IPS-18a (cell line): ENCODE data around the gene NRXN3.

Source experiments
- H3K27ac ChIP-seq: one replicate; pipeline ENCODE4 v1.5.1; 2013; ENCODE audit warnings: low read length
- H3K27me3 ChIP-seq: one replicate; pipeline ENCODE4 v1.6.1; 2013; ENCODE audit warnings: mild to moderate bottlenecking, low read length; ENCODE audit not compliant: control insufficient read depth, insufficient read depth
- H3K36me3 ChIP-seq: one replicate; pipeline ENCODE4 v1.6.1; 2013; ENCODE audit warnings: low read depth, low read length; ENCODE audit not compliant: control insufficient read depth
- H3K4me1 ChIP-seq: one replicate; pipeline ENCODE4 v1.6.1; 2013; ENCODE audit warnings: low read depth, low read length; ENCODE audit not compliant: control insufficient read depth
- H3K4me3 ChIP-seq: one replicate; pipeline ENCODE4 v1.5.1; 2013; ENCODE audit warnings: low read length
- H3K9ac ChIP-seq: one replicate; pipeline ENCODE4 v1.6.1; 2013; ENCODE audit warnings: mild to moderate bottlenecking, low read length, moderate library complexity
- H3K9me3 ChIP-seq: one replicate; pipeline ENCODE4 v1.6.1; 2013; ENCODE audit warnings: low read depth, low read length; ENCODE audit not compliant: control insufficient read depth

Gene NRXN3

GRCh38 chr14:79044894-79045624 lies 874.9 kb downstream of the NRXN3 start:
- Histone ChIP-seq H3K27me3 (no peaks in the 10 kb centered on the region), H3K9me3 (no peaks in the 10 kb centered on the region), H3K9ac (no peak overlapping the region), H3K27ac (no peak overlapping the region), H3K4me3 (no peak overlapping the region), H3K36me3 (no peaks in the 10 kb centered on the region), H3K4me1 (peaks cover 13% of the 10 kb centered on the region)

- H3K27me3 ChIP-seq, result no peaks in the 10 kb centered on the region
- peaks cover 4% of the 10 kb centered on the region for H3K4me1 ChIP-seq
- H3K9me3 ChIP-seq, result no peaks in the 10 kb centered on the region
- no peak overlapping the region for H3K4me3 ChIP-seq
- no peaks in the 10 kb centered on the region for H3K36me3 ChIP-seq
- no peak overlapping the region for H3K9ac ChIP-seq
- no peak overlapping the region for H3K27ac ChIP-seq
Observed at GRCh38 chr14:79050787-79051727, 880.9 kb downstream of the NRXN3 start.

GRCh38 chr14:79051742-79052141 lies 881.6 kb downstream of the NRXN3 start:
- Histone ChIP-seq H3K27me3 (no peaks in the 10 kb centered on the region), H3K9ac (no peak overlapping the region), H3K4me1 (no peaks in the 10 kb centered on the region), H3K4me3 (no peak overlapping the region), H3K9me3 (no peaks in the 10 kb centered on the region), H3K27ac (no peak overlapping the region), H3K36me3 (no peaks in the 10 kb centered on the region)

- no peak overlapping the region for H3K4me3 ChIP-seq
- no peak overlapping the region for H3K27ac ChIP-seq
- no peaks in the 10 kb centered on the region for H3K4me1 ChIP-seq
- H3K36me3 ChIP-seq, result no peaks in the 10 kb centered on the region
- H3K9ac ChIP-seq, result no peak overlapping the region
- no peaks in the 10 kb centered on the region for H3K9me3 ChIP-seq
- no peaks in the 10 kb centered on the region for H3K27me3 ChIP-seq
Observed at GRCh38 chr14:79056879-79057278, 886.7 kb downstream of the NRXN3 start.

GRCh38 chr14:79057333-79057732 lies 887.2 kb downstream of the NRXN3 start:
- Histone ChIP-seq H3K27ac (no peak overlapping the region), H3K9me3 (no peaks in the 10 kb centered on the region), H3K9ac (no peak overlapping the region), H3K4me1 (peaks cover 3% of the 10 kb centered on the region), H3K27me3 (no peaks in the 10 kb centered on the region), H3K36me3 (no peaks in the 10 kb centered on the region), H3K4me3 (no peak overlapping the region)

GRCh38 chr14:79062226-79062625 lies 892.1 kb downstream of the NRXN3 start:
- H3K27me3 ChIP-seq, result no peaks in the 10 kb centered on the region
- H3K27ac ChIP-seq, result no peak overlapping the region
- no peak overlapping the region for H3K9ac ChIP-seq
- peaks cover 3% of the 10 kb centered on the region for H3K4me1 ChIP-seq
- H3K4me3 ChIP-seq, result no peak overlapping the region
- no peaks in the 10 kb centered on the region for H3K9me3 ChIP-seq
- no peaks in the 10 kb centered on the region for H3K36me3 ChIP-seq

GRCh38 chr14:79064214-79064613 lies 894.0 kb downstream of the NRXN3 start:
- H3K4me3 ChIP-seq, result no peak overlapping the region
- no peak overlapping the region for H3K9ac ChIP-seq
- H3K9me3 ChIP-seq, result no peaks in the 10 kb centered on the region
- H3K4me1 ChIP-seq, result peaks cover 3% of the 10 kb centered on the region
- H3K36me3 ChIP-seq, result no peaks in the 10 kb centered on the region
- no peaks in the 10 kb centered on the region for H3K27me3 ChIP-seq
- H3K27ac ChIP-seq, result no peak overlapping the region

- H3K36me3 ChIP-seq, result no peaks in the 10 kb centered on the region
- no peak overlapping the region for H3K9ac ChIP-seq
- H3K27me3 ChIP-seq, result no peaks in the 10 kb centered on the region
- H3K9me3 ChIP-seq, result no peaks in the 10 kb centered on the region
- no peak overlapping the region for H3K4me3 ChIP-seq
- peaks cover 2% of the 10 kb centered on the region for H3K4me1 ChIP-seq
- no peak overlapping the region for H3K27ac ChIP-seq
Observed at GRCh38 chr14:79074510-79074909, 904.3 kb downstream of the NRXN3 start.

- H3K27me3 ChIP-seq, result no peaks in the 10 kb centered on the region
- H3K9me3 ChIP-seq, result no peaks in the 10 kb centered on the region
- H3K36me3 ChIP-seq, result no peaks in the 10 kb centered on the region
- H3K4me3 ChIP-seq, result no peak overlapping the region
- no peak overlapping the region for H3K27ac ChIP-seq
- H3K9ac ChIP-seq, result no peak overlapping the region
- peaks cover 2% of the 10 kb centered on the region for H3K4me1 ChIP-seq
Observed at GRCh38 chr14:79076428-79076827, 906.3 kb downstream of the NRXN3 start.

- H3K4me3 ChIP-seq, result no peak overlapping the region
- H3K4me1 ChIP-seq, result peaks cover 2% of the 10 kb centered on the region
- no peaks in the 10 kb centered on the region for H3K9me3 ChIP-seq
- no peak overlapping the region for H3K27ac ChIP-seq
- H3K9ac ChIP-seq, result no peak overlapping the region
- no peaks in the 10 kb centered on the region for H3K27me3 ChIP-seq
- H3K36me3 ChIP-seq, result no peaks in the 10 kb centered on the region
Observed at GRCh38 chr14:79077096-79077495, 906.9 kb downstream of the NRXN3 start.

GRCh38 chr14:79080040-79080439 lies 909.9 kb downstream of the NRXN3 start:
- H3K36me3 ChIP-seq, result no peaks in the 10 kb centered on the region
- H3K27me3 ChIP-seq, result no peaks in the 10 kb centered on the region
- H3K9ac ChIP-seq, result no peak overlapping the region
- H3K9me3 ChIP-seq, result no peaks in the 10 kb centered on the region
- peaks cover 2% of the 10 kb centered on the region for H3K4me1 ChIP-seq
- no peak overlapping the region for H3K4me3 ChIP-seq
- no peak overlapping the region for H3K27ac ChIP-seq
